K562 (cell line): ENCODE measurements around the gene LRP1B.

Experiments
- MTA3 ChIP-seq: fragments of 450-650 bp; formaldehyde crosslinking; IDR thresholded peaks from 2 replicates; pipeline ENCODE4 v1.6.1; 2017; ENCODE audit warnings: mild to moderate bottlenecking, borderline replicate concordance
- NFIC ChIP-seq: fragments of 450-650 bp; IDR thresholded peaks from 2 replicates; pipeline ENCODE4 v1.6.1; 2017; ENCODE audit warnings: mild to moderate bottlenecking, inconsistent platforms
- SIN3A ChIP-seq, 2 experiments: fragments of 150-350 bp in 1 of 2; IDR thresholded peaks; 2 replicates each; pipeline ENCODE4 v1.6.1; 2011 to 2016; ENCODE audit warnings: borderline replicate concordance in 2 of 2, low read depth in 2 of 2, low read length in 2 of 2, mild to moderate bottlenecking in 2 of 2, moderate library complexity in 2 of 2; ENCODE audit not compliant: control insufficient read depth in 1 of 2
- SMARCB1 ChIP-seq: IDR thresholded peaks from 2 replicates; pipeline ENCODE4 v1.6.1; 2011; ENCODE audit warnings: improper control_type of control experiment, low read depth; ENCODE audit not compliant: insufficient read length
- SREBF2 ChIP-seq: sonication (generic); formaldehyde crosslinking; IDR thresholded peaks from 2 replicates; pipeline ENCODE4 v1.4.0; 2020; ENCODE audit warnings: mild to moderate bottlenecking, missing genetic modification reagents
- TCF7L2 ChIP-seq: fragments of 150-350 bp; IDR thresholded peaks from 2 replicates; pipeline ENCODE4 v1.6.1; 2016; ENCODE audit warnings: low read depth, mild to moderate bottlenecking, low read length, moderate library complexity
- ZFP36 ChIP-seq: fragments of 150-350 bp; IDR thresholded peaks from 2 replicates; pipeline ENCODE4 v1.6.1; 2018; ENCODE audit warnings: low read length, low read depth; ENCODE audit not compliant: partially characterized antibody
- TF ChIP-seq, protein P1 (sequence below): fragments of 250-450 bp; sonication (Bioruptor Pico); IDR thresholded peaks from 2 replicates; pipeline ENCODE4 v1.5.0; 2020; ENCODE audit warnings: mild to moderate bottlenecking, borderline replicate concordance
- TF ChIP-seq, protein P2 (sequence below): fragments of 450-650 bp; IDR thresholded peaks from 2 replicates; pipeline ENCODE4 v1.6.1; 2017; ENCODE audit warnings: antibody characterized with exemption, mild to moderate bottlenecking
- TF ChIP-seq, protein P3 (sequence below), 3 experiments: IDR thresholded peaks in 2 of 3; conservative IDR thresholded peaks in 1 of 3; 2 replicates each; pipeline ENCODE4 v1.5.1; 2011 to 2012; ENCODE audit warnings: low read length in 3 of 3, mild to moderate bottlenecking in 3 of 3, control low read depth in 2 of 3, improper control_type of control experiment in 1 of 3, inconsistent platforms in 1 of 3, low read depth in 1 of 3, mixed read lengths in 1 of 3, moderate library complexity in 1 of 3; ENCODE audit not compliant: insufficient read depth in 2 of 3

DNA sequence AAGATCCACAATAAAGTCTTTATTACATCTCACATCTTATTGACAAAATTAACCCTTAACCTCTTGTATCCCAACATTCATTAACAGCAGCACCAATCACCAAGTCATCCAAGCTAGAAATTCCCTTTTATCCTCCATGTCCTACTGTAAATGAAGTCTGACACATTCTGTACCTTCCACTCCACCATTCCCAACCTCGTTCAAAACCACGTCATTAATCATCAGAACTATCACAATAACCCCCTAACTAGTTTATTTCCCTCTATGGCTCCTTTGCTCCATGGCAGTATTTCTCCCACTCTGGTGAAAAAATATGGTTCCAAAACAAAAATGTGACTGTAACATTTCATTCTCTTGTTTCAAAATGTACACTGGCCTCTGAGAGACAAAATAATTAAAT, 1626.2 kb downstream of the LRP1B start:
- TF ChIP-seq SREBF2 (CRISPR knock-in tag), result no peak
- TF ChIP-seq NFIC, result no peak
- TF ChIP-seq, protein P1, sequence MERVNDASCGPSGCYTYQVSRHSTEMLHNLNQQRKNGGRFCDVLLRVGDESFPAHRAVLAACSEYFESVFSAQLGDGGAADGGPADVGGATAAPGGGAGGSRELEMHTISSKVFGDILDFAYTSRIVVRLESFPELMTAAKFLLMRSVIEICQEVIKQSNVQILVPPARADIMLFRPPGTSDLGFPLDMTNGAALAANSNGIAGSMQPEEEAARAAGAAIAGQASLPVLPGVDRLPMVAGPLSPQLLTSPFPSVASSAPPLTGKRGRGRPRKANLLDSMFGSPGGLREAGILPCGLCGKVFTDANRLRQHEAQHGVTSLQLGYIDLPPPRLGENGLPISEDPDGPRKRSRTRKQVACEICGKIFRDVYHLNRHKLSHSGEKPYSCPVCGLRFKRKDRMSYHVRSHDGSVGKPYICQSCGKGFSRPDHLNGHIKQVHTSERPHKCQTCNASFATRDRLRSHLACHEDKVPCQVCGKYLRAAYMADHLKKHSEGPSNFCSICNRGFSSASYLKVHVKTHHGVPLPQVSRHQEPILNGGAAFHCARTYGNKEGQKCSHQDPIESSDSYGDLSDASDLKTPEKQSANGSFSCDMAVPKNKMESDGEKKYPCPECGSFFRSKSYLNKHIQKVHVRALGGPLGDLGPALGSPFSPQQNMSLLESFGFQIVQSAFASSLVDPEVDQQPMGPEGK, result no peak
- TF ChIP-seq MTA3, result no peak
- TF ChIP-seq SMARCB1, result no peak
- no peak for TF ChIP-seq ZFP36
- TF ChIP-seq, protein P2, sequence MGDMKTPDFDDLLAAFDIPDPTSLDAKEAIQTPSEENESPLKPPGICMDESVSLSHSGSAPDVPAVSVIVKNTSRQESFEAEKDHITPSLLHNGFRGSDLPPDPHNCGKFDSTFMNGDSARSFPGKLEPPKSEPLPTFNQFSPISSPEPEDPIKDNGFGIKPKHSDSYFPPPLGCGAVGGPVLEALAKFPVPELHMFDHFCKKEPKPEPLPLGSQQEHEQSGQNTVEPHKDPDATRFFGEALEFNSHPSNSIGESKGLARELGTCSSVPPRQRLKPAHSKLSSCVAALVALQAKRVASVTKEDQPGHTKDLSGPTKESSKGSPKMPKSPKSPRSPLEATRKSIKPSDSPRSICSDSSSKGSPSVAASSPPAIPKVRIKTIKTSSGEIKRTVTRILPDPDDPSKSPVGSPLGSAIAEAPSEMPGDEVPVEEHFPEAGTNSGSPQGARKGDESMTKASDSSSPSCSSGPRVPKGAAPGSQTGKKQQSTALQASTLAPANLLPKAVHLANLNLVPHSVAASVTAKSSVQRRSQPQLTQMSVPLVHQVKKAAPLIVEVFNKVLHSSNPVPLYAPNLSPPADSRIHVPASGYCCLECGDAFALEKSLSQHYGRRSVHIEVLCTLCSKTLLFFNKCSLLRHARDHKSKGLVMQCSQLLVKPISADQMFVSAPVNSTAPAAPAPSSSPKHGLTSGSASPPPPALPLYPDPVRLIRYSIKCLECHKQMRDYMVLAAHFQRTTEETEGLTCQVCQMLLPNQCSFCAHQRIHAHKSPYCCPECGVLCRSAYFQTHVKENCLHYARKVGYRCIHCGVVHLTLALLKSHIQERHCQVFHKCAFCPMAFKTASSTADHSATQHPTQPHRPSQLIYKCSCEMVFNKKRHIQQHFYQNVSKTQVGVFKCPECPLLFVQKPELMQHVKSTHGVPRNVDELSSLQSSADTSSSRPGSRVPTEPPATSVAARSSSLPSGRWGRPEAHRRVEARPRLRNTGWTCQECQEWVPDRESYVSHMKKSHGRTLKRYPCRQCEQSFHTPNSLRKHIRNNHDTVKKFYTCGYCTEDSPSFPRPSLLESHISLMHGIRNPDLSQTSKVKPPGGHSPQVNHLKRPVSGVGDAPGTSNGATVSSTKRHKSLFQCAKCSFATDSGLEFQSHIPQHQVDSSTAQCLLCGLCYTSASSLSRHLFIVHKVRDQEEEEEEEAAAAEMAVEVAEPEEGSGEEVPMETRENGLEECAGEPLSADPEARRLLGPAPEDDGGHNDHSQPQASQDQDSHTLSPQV, result no peak
- TF ChIP-seq TCF7L2, result no peak
- TF ChIP-seq SIN3A (IDR thresholded peaks at IDR 0.05; ENCODE audit: borderline replicate concordance in 2 of 2, control insufficient read depth in 1 of 2, low read depth in 2 of 2, low read length in 2 of 2), result no peak
- TF ChIP-seq, protein P3, sequence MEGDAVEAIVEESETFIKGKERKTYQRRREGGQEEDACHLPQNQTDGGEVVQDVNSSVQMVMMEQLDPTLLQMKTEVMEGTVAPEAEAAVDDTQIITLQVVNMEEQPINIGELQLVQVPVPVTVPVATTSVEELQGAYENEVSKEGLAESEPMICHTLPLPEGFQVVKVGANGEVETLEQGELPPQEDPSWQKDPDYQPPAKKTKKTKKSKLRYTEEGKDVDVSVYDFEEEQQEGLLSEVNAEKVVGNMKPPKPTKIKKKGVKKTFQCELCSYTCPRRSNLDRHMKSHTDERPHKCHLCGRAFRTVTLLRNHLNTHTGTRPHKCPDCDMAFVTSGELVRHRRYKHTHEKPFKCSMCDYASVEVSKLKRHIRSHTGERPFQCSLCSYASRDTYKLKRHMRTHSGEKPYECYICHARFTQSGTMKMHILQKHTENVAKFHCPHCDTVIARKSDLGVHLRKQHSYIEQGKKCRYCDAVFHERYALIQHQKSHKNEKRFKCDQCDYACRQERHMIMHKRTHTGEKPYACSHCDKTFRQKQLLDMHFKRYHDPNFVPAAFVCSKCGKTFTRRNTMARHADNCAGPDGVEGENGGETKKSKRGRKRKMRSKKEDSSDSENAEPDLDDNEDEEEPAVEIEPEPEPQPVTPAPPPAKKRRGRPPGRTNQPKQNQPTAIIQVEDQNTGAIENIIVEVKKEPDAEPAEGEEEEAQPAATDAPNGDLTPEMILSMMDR (IDR thresholded peaks at IDR 0.05 in 2 of 3, conservative IDR thresholded peaks at IDR 0.05 in 1 of 3; ENCODE audit: insufficient read depth in 2 of 3, low read depth in 1 of 3, low read length in 3 of 3), result no peak
